ENCODE results near the gene LMTK2.

LMTK2 gene

GRCh38 chr7:98222533-98223195 is 116.0 kb downstream of the LMTK2 start:
- no peak for DNase-seq

- no peak for DNase-seq
Observed at GRCh38 chr7:98223351-98223897, 116.8 kb downstream of the LMTK2 start.

GRCh38 chr7:98223898-98224700 is 117.4 kb downstream of the LMTK2 start:
- no peak for DNase-seq

GRCh38 chr7:98224701-98225181 is 118.1 kb downstream of the LMTK2 start:
- DNase-seq, result no peak

GRCh38 chr7:98225913-98226614 is 119.4 kb downstream of the LMTK2 start:
- DNase-seq, result no peak

GRCh38 chr7:98227939-98228338 is 121.3 kb downstream of the LMTK2 start:
- DNase-seq, result no peak

- no peak for DNase-seq
Observed at GRCh38 chr7:98228801-98229200, 122.1 kb downstream of the LMTK2 start.

GRCh38 chr7:98229441-98229840 is 122.8 kb downstream of the LMTK2 start:
- no peak for DNase-seq

GRCh38 chr7:98229991-98230745 is 123.5 kb downstream of the LMTK2 start:
- no peak for DNase-seq

GRCh38 chr7:98230746-98231471 is 124.2 kb downstream of the LMTK2 start:
- DNase-seq, result no peak

- no peak for DNase-seq
Observed at GRCh38 chr7:98231493-98232262, 125.0 kb downstream of the LMTK2 start.

GRCh38 chr7:98232263-98232585 is 125.6 kb downstream of the LMTK2 start:
- DNase-seq, result no peak

GRCh38 chr7:98232799-98233198 is 126.1 kb downstream of the LMTK2 start:
- no peak for DNase-seq

GRCh38 chr7:98233219-98234070 is 126.8 kb downstream of the LMTK2 start:
- DNase-seq, result no peak

- no peak for DNase-seq
Observed at GRCh38 chr7:98234429-98235147, 127.9 kb downstream of the LMTK2 start.

GRCh38 chr7:98235901-98236300 is 129.2 kb downstream of the LMTK2 start:
- DNase-seq, result no peak

GRCh38 chr7:98236355-98237185 is 129.9 kb downstream of the LMTK2 start:
- DNase-seq, result no peak

GRCh38 chr7:98238076-98238475 is 131.4 kb downstream of the LMTK2 start:
- DNase-seq, result no peak

GRCh38 chr7:98238976-98239375 is 132.3 kb downstream of the LMTK2 start:
- DNase-seq, result no peak

All from DMS 273 treated with DMSO at 0.1 percent for 48 hours (cell line).